ENCODE results near the gene ZYX.

Gene ZYX

GRCh38 chr7:143395187-143396149 is 14.3 kb downstream of the ZYX start:
- no peak for TF ChIP-seq CTCF (IDR thresholded peaks at IDR 0.05; ENCODE audit: insufficient read depth, missing control alignments)
- FAIRE-seq (no peak), DNase-seq (ENCODE audit: insufficient read length, low spot score) (no peak)

- FAIRE-seq (no peak), DNase-seq (ENCODE audit: insufficient read length, low spot score) (no peak)
- TF ChIP-seq CTCF (IDR thresholded peaks at IDR 0.05; ENCODE audit: insufficient read depth, missing control alignments) = no peak
Observed at GRCh38 chr7:143396182-143396581, 15.0 kb downstream of the ZYX start.

- no peak for DNase-seq (ENCODE audit: insufficient read length, low spot score)
- no peak for TF ChIP-seq CTCF (IDR thresholded peaks at IDR 0.05; ENCODE audit: insufficient read depth, missing control alignments)
- no peak for FAIRE-seq
Observed at GRCh38 chr7:143396625-143397556, 15.7 kb downstream of the ZYX start.

GRCh38 chr7:143397710-143398530 is 16.8 kb downstream of the ZYX start:
- FAIRE-seq (no peak), DNase-seq (ENCODE audit: insufficient read length, low spot score) (no peak)
- no peak for TF ChIP-seq CTCF (IDR thresholded peaks at IDR 0.05; ENCODE audit: insufficient read depth, missing control alignments)

- no peak for FAIRE-seq
- TF ChIP-seq CTCF (IDR thresholded peaks at IDR 0.05; ENCODE audit: insufficient read depth, missing control alignments) = no peak
- no peak for DNase-seq (ENCODE audit: insufficient read length, low spot score)
Observed at GRCh38 chr7:143398616-143399015, 17.5 kb downstream of the ZYX start.

- TF ChIP-seq CTCF (IDR thresholded peaks at IDR 0.05; ENCODE audit: insufficient read depth, missing control alignments) = no peak
- FAIRE-seq (no peak), DNase-seq (ENCODE audit: insufficient read length, low spot score) (no peak)
Observed at GRCh38 chr7:143399151-143399550, 18.0 kb downstream of the ZYX start.
